ENCODE measurements around the gene PLXNC1. TPM values are rescaled to one million over a fixed set of nuclear protein-coding genes. Genes with fewer than 3 reads are reported as not detected.

Gene PLXNC1
- total and polyA plus RNA-seq, 2 of the 8 experiments (the other 6 are each of a cell fraction or from before 2014, with no cell fraction given) = 0.83 to 2.0 TPM

GRCh38 chr12:94123127-94123526, 25.2 kb upstream of the PLXNC1 start:
- no peaks in the 10 kb centered on the region; a peak in 1 of 7 replicates for H3K4me1 ChIP-seq (replicated peaks in 1 of 4; ENCODE audit: control insufficient read depth in 3 of 4, insufficient read depth in 4 of 4, low read length in 3 of 4)
- no peaks in the 10 kb centered on the region for H4K20me1 ChIP-seq (replicated peaks in 1 of 2; ENCODE audit: control insufficient read depth in 1 of 2, insufficient read depth in 2 of 2, low read length in 2 of 2)
- H4K8ac ChIP-seq (ENCODE audit: extremely low read depth, insufficient read depth, low read length) = no peak overlapping the region
- H2AK5ac ChIP-seq (ENCODE audit: low read depth, low read length) = no peak overlapping the region
- H3K9me3 ChIP-seq (ENCODE audit: insufficient read depth in 2 of 2, low read depth in 1 of 2, low read length in 1 of 2) = no peaks in the 10 kb centered on the region
- H3K4ac ChIP-seq (replicated peaks; ENCODE audit: insufficient read length, low read depth, low read length) = no peak overlapping the region
- no peak overlapping the region for H2BK120ac ChIP-seq (replicated peaks; ENCODE audit: low read depth, low read length)
- H4K5ac ChIP-seq (ENCODE audit: insufficient read length, low read depth, low read length) = no peak overlapping the region
- CTCF ChIA-PET (ENCODE audit: partially characterized antibody) = interaction anchor here (0.6 to 5.4 kb wide), 5 partner anchors 14 to 1253 kb away, joined by 3 to 40 read pairs (median 3); no protein-coding TSS in a partner anchor
- POLR2A ChIA-PET (ENCODE audit: partially characterized antibody) = no interaction called here
- DNase-seq (ENCODE audit: low read depth in 1 of 2, low spot score in 2 of 2) (no peak), FAIRE-seq (no peak)
- no peak overlapping the region for H3K9ac ChIP-seq (replicated peaks in 1 of 4; ENCODE audit: extremely low read depth in 1 of 4, low read depth in 3 of 4, low read length in 3 of 4)
- H4K91ac ChIP-seq (replicated peaks; ENCODE audit: insufficient read length, low read length) = no peak overlapping the region
- H2AFZ ChIP-seq (ENCODE audit: low read length) = no peak overlapping the region
- 100% methylated on average over 1 of the region's 2 CpGs; no CpG with 5 or more reads in 1 of the 2 experiments for WGBS, 2 experiments (ENCODE audit: extremely low coverage in 1 of 2, insufficient coverage in 1 of 2, insufficient read length in 1 of 2, insufficient replicate concordance in 2 of 2, low coverage in 1 of 2, low lambda C conversion rate in 2 of 2, missing lambda C conversion rate in 1 of 2)
- H3K27ac ChIP-seq (ENCODE audit: low read depth, low read length) = no peak overlapping the region
- H3K27me3 ChIP-seq (replicated peaks in 1 of 4; ENCODE audit: control insufficient read depth in 3 of 4, extremely low read depth in 1 of 4, insufficient read depth in 3 of 4, low read length in 3 of 4) = no peaks in the 10 kb centered on the region; a peak in 1 of 7 replicates
- no peak overlapping the region for H2BK5ac ChIP-seq (ENCODE audit: low read depth, low read length)
- no peak overlapping the region for H2BK12ac ChIP-seq (ENCODE audit: low read depth, low read length)
- no peaks in the 10 kb centered on the region for H3K79me1 ChIP-seq (ENCODE audit: low read depth, low read length)
- no peak overlapping the region for H2BK15ac ChIP-seq (ENCODE audit: low read length)
- no peak overlapping the region for H3K56ac ChIP-seq (replicated peaks; ENCODE audit: insufficient read length, low read depth, low read length)
- no peak overlapping the region for H3K4me3 ChIP-seq (ENCODE audit: extremely low read depth in 1 of 4, insufficient read depth in 2 of 4, low read depth in 3 of 4, low read length in 4 of 4)
- no peak overlapping the region for H2BK20ac ChIP-seq (ENCODE audit: low read length)
- no peaks in the 10 kb centered on the region for H3K79me2 ChIP-seq (ENCODE audit: control insufficient read depth in 1 of 2, insufficient read depth in 2 of 2, low read length in 2 of 2)
- H3K18ac ChIP-seq (ENCODE audit: extremely low read depth, low read length) = no peak overlapping the region
- no peak overlapping the region for H3K4me2 ChIP-seq (ENCODE audit: insufficient read depth in 1 of 2, low read depth in 2 of 2, low read length in 2 of 2)
- no peak overlapping the region for H3K14ac ChIP-seq (ENCODE audit: insufficient read length)
- H3K23me2 ChIP-seq (ENCODE audit: low read depth, low read length) = no peaks in the 10 kb centered on the region
- no peak overlapping the region for H3K23ac ChIP-seq (ENCODE audit: insufficient read length)
- H3K36me3 ChIP-seq (ENCODE audit: control insufficient read depth in 2 of 4, insufficient read depth in 4 of 4, low read length in 3 of 4) = no peaks in the 10 kb centered on the region
- TF ChIP-seq ASH2L (IDR thresholded peaks at IDR 0.05; ENCODE audit: low read length) (no peak), TBP (IDR thresholded peaks at IDR 0.05; ENCODE audit: low read depth, low read length) (no peak), GTF2F1 (IDR thresholded peaks at IDR 0.05; ENCODE audit: borderline replicate concordance, low read depth, low read length) (no peak), TEAD4 (IDR thresholded peaks at IDR 0.05; ENCODE audit: low read depth, low read length) (no peak), MAFK (IDR thresholded peaks at IDR 0.05; ENCODE audit: low read depth, low read length) (no peak), PHF8 (conservative IDR thresholded peaks at IDR 0.05; ENCODE audit: low read depth, low read length) (no peak), EP300 (IDR thresholded peaks at IDR 0.05; ENCODE audit: borderline replicate concordance in 1 of 2, low read depth in 2 of 2, low read length in 2 of 2) (no peak), CBX8 (IDR thresholded peaks at IDR 0.05; ENCODE audit: borderline replicate concordance, low read depth, low read length) (no peak), CEBPB (IDR thresholded peaks at IDR 0.05; ENCODE audit: low read depth, low read length) (no peak), SAP30 (IDR thresholded peaks at IDR 0.05; ENCODE audit: insufficient read depth, insufficient replicate concordance, low read length) (no peak), RNF2 (IDR thresholded peaks at IDR 0.05; ENCODE audit: borderline replicate concordance, low read depth, low read length, missing control alignments, poor library complexity, severe bottlenecking) (no peak)
